Measurements from ENCODE around the gene HEXD.

- TF ChIP-seq CTCF (IDR thresholded peaks at IDR 0.05) (no peak), POLR2A (IDR thresholded peaks at IDR 0.05) (no peak), POLR2AphosphoS5 (IDR thresholded peaks at IDR 0.05; ENCODE audit: insufficient read depth in 1 of 2, low read depth in 1 of 2) (no peak)
These were observed 40.8 kb downstream of the HEXD start for GRCh38 chr17:82458885-82459424.

All from vagina (tissue), 2 donors.